Upper lobe of left lung (tissue), 4 donors: ENCODE measurements around the gene GNG5.

Experiments
- POLR2AphosphoS5 ChIP-seq, 2 donors: sonication (generic); formaldehyde crosslinking; IDR thresholded peaks; one replicate each; pipeline ENCODE4 v1.5.1; 2017; ENCODE audit warnings: antibody characterized with exemption in 2 of 2
- TF ChIP-seq, protein P1 (sequence below), 6 experiments: fragments of 450-650 bp in 4 of 6; fragments of 200-600 bp in 2 of 6; sonication (generic) in 2 of 6; IDR thresholded peaks; one replicate each; pipeline ENCODE4 v1.5.1; 2016 to 2019; ENCODE audit warnings: antibody characterized with exemption in 6 of 6

GRCh38 chr1:84488107-84488506 lies 18.3 kb downstream of the GNG5 start:
- TF ChIP-seq, protein P1, sequence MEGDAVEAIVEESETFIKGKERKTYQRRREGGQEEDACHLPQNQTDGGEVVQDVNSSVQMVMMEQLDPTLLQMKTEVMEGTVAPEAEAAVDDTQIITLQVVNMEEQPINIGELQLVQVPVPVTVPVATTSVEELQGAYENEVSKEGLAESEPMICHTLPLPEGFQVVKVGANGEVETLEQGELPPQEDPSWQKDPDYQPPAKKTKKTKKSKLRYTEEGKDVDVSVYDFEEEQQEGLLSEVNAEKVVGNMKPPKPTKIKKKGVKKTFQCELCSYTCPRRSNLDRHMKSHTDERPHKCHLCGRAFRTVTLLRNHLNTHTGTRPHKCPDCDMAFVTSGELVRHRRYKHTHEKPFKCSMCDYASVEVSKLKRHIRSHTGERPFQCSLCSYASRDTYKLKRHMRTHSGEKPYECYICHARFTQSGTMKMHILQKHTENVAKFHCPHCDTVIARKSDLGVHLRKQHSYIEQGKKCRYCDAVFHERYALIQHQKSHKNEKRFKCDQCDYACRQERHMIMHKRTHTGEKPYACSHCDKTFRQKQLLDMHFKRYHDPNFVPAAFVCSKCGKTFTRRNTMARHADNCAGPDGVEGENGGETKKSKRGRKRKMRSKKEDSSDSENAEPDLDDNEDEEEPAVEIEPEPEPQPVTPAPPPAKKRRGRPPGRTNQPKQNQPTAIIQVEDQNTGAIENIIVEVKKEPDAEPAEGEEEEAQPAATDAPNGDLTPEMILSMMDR (IDR thresholded peaks at IDR 0.05), result no peak
- TF ChIP-seq POLR2AphosphoS5 (IDR thresholded peaks at IDR 0.05), result no peak
